Activated CD8-positive, alpha-beta memory T cell treated with anti-CD3 and anti-CD28 coated beads, Interleukin-2, amount 50 U/mL, for 1 hour (primary cell): ENCODE results near the gene SLC22A2.
"Not testable (repeated sequence)": the region's sequence is repeated elsewhere in the genome, so short reads cannot be mapped to it uniquely, and the experiment has no call there.

Experiments
- DNase-seq: peaks from one replicate; pipeline ENCODE4 v3.0.0-alpha.2; 2020; ENCODE audit errors: extremely low read depth

SLC22A2 gene

DNA sequence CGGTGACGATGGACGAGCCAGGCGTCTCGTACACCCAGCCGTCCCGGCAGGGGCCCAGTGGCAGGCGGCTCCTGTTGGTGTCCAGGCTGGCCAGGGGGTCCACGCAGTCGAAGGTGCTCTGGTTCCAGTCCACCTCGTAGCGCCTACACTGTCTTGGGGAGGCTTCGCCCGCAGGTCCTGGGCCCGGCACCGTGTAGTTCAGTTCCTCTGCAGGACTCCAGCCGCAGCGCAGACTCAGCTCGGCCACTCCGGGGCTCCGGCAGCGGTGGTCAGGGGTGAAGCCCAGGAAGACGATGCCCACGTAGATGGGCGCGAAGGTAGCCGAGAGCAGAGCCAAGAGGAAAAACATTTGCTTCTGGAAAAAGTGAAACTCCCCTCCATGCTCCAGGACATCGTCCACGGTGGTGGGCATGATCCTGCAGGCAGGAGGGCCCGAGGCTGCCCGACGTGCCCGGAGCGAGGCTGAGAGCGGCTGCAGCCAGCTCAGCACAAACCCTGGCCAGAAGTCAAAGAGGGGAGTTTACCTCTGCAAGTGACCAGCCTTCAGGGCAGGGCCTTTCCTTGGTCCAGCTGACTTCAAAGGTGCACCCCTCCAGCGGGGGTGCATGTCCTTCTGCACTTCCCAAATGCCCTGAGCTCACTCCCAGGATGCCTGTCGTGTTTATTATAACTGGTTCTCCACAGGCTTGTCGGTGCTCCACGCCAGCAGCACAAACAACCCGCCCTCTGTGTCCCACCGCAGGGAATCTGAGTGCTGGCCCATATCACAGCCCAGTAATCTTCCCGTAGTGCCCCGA is at the start of gene SLC22A2:
Gene SLC22A2, minus strand, starts transcription at position 476 of the 797 bp plus-strand sequence. Its CDS starts 64 bp downstream, at position 412.
- DNase-seq, result no peak

GRCh38 chr6:160305926-160306713 is 47.5 kb upstream of the SLC22A2 start:
- no peak for DNase-seq

GRCh38 chr6:160303806-160304205 is 45.2 kb upstream of the SLC22A2 start:
- no peak for DNase-seq

GRCh38 chr6:160302431-160303082 is 43.9 kb upstream of the SLC22A2 start:
- DNase-seq, result not testable (repeated sequence)

DNA sequence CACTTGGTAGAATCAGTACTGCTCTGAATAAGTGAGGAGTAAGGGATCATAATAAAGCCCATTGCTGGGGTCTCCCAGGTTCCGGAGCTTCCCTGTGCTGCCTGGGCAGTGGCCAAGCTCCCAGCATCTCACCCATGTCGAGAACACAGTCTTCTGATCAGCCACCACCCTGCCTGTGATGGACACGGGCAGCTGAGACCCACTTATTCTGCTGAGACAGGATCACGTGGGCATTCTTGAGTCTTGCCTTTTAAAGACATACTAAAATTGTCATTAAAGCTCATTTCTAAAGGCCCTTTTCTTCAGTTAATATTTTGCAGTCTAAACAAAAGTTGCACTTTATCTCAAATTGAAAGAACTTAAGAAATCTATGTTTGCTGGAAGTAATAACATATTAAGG is 42.7 kb upstream of the SLC22A2 start:
- no peak for DNase-seq

DNA sequence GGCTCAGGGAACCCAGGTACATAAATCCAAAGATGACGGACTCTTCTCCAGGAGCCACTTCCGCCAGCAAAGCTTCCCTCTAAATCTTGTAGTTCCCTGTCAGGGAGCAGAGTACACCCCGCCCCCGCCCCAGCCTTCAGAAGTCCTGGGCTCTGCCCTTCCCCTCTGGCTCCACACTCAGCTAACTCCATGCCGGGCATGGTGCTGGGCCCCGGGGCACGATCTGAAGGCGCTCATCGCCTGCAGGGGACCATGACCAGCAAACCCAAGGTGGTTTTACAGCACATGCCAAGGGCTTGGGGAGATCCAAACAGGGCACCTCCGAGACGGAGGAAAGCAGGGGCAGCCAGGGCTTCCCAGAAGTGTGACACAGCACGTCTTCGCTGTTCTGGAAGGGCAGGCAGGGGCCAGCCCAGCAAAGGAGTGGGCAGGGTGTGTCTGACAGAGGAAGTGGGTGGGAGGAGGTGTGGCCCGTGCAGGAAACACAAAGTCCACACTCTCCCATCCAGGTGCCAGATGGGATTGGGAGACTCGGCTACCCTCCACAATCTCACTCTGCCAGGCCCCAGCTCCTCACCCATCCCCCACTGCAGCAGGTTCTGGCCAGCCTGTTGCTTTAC is 41.6 kb upstream of the SLC22A2 start:
- DNase-seq, result no peak

- no peak for DNase-seq
Measured at GRCh38 chr6:160299559-160299958, 40.9 kb upstream of the SLC22A2 start.

DNA sequence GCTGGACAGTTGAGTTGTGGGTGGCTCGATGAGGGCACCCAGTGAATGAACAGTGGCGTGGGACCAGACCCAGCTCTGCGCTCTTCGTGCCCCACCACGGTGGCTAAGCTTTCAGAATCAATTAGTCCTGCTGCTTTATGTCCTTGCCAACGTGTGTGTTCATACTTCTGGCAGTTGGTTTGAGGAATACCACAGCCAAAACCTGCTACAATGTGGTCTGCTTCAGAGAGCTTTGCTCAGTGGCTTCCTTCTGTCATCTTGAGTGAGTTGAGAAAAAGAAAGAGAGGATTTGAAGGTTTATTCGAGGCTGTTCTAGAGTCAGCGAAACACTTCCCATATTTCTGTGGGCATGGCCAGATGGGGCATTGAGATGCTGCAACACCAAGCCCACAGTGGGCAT is 39.5 kb upstream of the SLC22A2 start:
- DNase-seq, result no peak

GRCh38 chr6:160297310-160297709 is 38.7 kb upstream of the SLC22A2 start:
- no peak for DNase-seq

- no peak for DNase-seq
Measured at GRCh38 chr6:160293844-160294243, 35.2 kb upstream of the SLC22A2 start.

DNA sequence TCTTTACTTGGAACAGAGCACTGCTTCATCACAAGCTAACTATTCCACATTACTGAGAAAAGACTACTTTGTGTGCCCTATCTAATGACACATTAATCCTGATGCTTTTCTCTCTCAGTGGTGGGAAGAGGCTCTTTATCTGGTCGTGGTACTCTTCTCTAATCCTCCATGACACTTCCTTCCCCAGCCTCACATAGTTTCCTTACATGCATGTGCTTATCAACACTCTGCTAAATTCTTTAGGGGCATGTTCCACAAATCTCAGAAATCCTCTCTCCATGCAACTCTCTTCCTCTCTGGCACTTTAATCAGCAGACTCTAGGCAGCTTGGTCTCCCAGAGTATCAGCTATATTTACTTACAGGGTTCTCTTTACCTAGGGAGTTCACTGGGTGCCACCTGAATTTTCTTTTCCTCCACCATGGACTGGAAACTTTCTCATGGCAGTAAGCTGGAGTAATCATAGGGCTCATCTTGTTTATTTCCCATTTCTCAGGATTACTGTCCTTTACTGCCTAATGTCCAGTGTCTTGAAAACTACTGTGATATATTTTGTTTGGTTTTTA is 27.0 kb upstream of the SLC22A2 start:
- DNase-seq, result no peak

GRCh38 chr6:160284575-160284974 is 26.0 kb upstream of the SLC22A2 start:
- DNase-seq, result no peak

GRCh38 chr6:160282444-160282843 is 23.8 kb upstream of the SLC22A2 start:
- DNase-seq, result no peak

- DNase-seq, result no peak
Measured at GRCh38 chr6:160279850-160280249, 21.2 kb upstream of the SLC22A2 start.

- no peak for DNase-seq
Measured at GRCh38 chr6:160278786-160279310, 20.2 kb upstream of the SLC22A2 start.

GRCh38 chr6:160278311-160278710 is 19.7 kb upstream of the SLC22A2 start:
- no peak for DNase-seq

GRCh38 chr6:160277546-160277945 is 18.9 kb upstream of the SLC22A2 start:
- DNase-seq, result no peak

DNA sequence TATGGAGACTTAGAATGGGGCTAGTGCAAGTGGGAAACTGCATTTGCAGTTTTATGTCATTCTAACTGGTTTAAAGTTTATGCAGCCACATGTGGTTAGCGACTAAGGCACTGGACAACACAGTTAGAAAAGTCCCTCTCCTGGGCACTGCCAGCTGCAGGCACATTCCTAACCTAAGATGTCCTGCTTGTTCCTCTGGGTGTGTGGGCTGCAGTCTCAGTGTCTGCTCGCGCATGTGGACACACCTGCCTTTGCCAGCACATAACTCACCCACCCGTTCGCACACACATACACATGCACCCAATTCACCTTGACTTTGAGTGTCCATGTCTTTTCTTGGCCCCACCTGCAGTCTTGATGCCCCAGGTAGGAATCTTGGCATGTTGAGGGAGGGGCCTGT is 18.5 kb upstream of the SLC22A2 start:
- DNase-seq, result no peak

DNA sequence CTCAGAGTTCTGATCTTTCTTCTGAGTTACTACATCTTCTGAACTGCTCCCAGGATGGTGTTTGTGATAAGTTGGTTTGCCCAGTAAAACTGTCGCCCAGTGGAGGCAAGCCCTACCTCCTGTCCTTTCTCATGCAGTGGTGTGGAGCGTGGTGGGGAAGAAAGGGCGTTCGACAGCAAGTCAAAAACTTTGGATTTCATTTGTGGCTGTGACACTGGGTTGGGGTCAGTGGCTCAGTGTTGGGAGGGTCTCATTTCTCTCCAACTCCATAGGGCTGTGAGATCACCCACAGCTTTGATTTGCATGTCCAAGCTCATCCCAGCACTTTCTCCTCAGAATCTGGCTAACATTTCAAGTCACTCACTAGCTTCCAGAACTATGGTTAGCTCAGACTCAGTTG is 17.5 kb upstream of the SLC22A2 start:
- no peak for DNase-seq

DNA sequence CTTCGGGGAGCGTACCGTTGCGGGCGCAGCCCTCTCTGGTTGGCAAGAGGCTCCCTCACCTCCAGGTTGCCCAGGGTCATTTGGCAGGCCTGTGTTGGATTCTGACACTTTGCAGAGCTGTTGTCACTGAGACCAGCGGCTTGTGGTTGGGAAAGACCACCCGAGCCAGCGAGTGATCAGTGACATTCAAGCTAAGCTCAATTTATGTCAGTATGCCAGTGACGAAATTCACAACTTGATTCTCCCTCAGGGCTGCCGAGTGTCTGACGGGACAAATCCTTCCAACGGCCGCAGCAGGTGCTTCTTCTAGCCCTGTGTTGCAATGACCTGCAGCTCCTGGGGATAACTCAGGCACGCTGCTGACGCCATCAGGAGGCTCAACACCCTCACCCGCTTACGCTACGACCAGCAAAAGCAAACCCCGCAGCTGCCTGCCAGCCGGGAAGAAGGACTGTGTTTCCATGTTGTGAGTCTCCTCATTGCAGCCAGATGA is 16.9 kb upstream of the SLC22A2 start:
- DNase-seq, result no peak

DNA sequence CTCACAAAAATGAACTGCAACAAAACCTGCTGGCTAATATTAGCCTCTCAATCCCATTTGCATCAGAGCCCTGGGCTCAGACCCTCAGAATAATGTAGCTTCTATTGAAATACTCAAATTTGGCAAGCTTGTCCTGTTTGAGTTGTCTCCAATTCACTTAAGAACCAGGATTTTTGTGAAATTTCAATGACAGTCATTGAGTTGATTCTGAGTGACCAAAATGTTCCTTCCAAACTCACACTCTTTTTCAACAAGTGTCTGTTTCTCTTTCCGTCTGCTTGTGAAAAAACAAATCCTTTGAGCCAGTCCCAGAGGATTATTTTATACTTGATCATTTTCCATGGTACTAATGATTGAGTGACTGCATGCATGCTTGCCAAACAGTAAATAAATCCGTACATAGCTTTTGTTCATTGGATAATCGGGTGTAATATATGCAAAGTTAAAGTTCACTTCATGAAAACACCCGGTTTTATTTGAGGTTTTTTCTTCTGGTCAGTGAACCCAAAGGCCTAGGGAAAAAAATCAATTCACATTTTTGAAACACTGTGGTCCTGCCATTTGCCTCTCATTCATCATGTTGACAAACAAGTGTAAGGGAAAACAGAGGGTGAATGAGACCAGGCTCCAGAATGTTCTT is 16.4 kb upstream of the SLC22A2 start:
- no peak for DNase-seq
